Measurements from ENCODE around the gene CATSPER3. TPM values are rescaled to one million over a fixed set of nuclear protein-coding genes. Genes with fewer than 3 reads are reported as not detected.
A peak's percentile ranks its signal among the peaks of the same experiment; 100 is the strongest.

Gene CATSPER3
- total RNA-seq, 1 experiment from 2014 or later = 0.50 TPM

GRCh38 chr5:135040333-135041144, 72.8 kb downstream of the CATSPER3 start:
- DNase-seq = peak; percentile 66
- no peak overlapping the region for H2BK5ac ChIP-seq (ENCODE audit: insufficient read length, low read length)
- no peak overlapping the region for H3T11ph ChIP-seq (ENCODE audit: low read length)
- peaks cover 6% of the 10 kb centered on the region for H3K23me2 ChIP-seq (ENCODE audit: insufficient read length, low read depth, low read length, poor library complexity, severe bottlenecking)
- no peak overlapping the region for H4K91ac ChIP-seq (ENCODE audit: insufficient read length, low read depth, low read length)
- Mint-ChIP-seq H3K4me3 (peak overlapping the region in 1 of 2 experiments; percentile 80; a peak in 3 of 5 replicates), H3K9me3 (peaks cover 0 to 5% of the 10 kb centered on the region in 2 experiments; a peak in 3 of 5 replicates), H3K27me3 (ENCODE audit: low read depth) (peaks cover 98% of the 10 kb centered on the region), H3K27ac (no peak overlapping the region), H3K4me1 (peaks cover 2 to 7% of the 10 kb centered on the region in 2 experiments; a peak in 2 of 4 replicates), H3K36me3 (ENCODE audit: insufficient read depth in 1 of 3, low read depth in 3 of 3) (no peaks in the 10 kb centered on the region; a peak in 1 of 7 replicates)
- H2BK12ac ChIP-seq (ENCODE audit: insufficient read length, low read depth, low read length) = no peak overlapping the region
- no peak overlapping the region for H3K56ac ChIP-seq (ENCODE audit: insufficient read length, low read depth, low read length)
- no peak overlapping the region for H4K8ac ChIP-seq (replicated peaks; ENCODE audit: insufficient read length, low read depth, low read length)
- no peaks in the 10 kb centered on the region for H3K9me3 ChIP-seq (ENCODE audit: control insufficient read depth, low read depth, low read length)
- H2AFZ ChIP-seq (ENCODE audit: low read length) = no peak overlapping the region
- TF ChIP-seq CTCF (conservative IDR thresholded peaks at IDR 0.05) = no peak
- H3K9ac ChIP-seq (ENCODE audit: extremely low read depth, insufficient read length, low read length) = no peak overlapping the region
- no peak overlapping the region for H2BK15ac ChIP-seq (ENCODE audit: low read depth, low read length)
- H3K14ac ChIP-seq (ENCODE audit: insufficient read depth, low read length) = no peak overlapping the region
- no peak overlapping the region for H4K5ac ChIP-seq (ENCODE audit: insufficient read length, low read depth, low read length)
- H2BK20ac ChIP-seq (ENCODE audit: low read depth, low read length, poor library complexity, severe bottlenecking) = no peak overlapping the region
- H3K79me2 ChIP-seq (ENCODE audit: insufficient read depth, low read length) = no peaks in the 10 kb centered on the region
- peak overlapping the region; percentile 47 for H3K4me2 ChIP-seq (ENCODE audit: insufficient read depth, insufficient read length, low read length)
- WGBS (ENCODE audit: extremely low coverage, insufficient read length, low lambda C conversion rate) = no CpG with 5 or more reads among the region's 51 CpGs
- no peak overlapping the region for H3K27ac ChIP-seq (ENCODE audit: insufficient read length, low read depth, low read length)
- no peak overlapping the region for H3K4ac ChIP-seq (ENCODE audit: low read depth, low read length)
- H3K4me1 ChIP-seq (ENCODE audit: insufficient read depth, low read length) = no peaks in the 10 kb centered on the region
- H3K79me1 ChIP-seq (ENCODE audit: insufficient read depth, low read depth, low read length, poor library complexity, severe bottlenecking) = no peaks in the 10 kb centered on the region
- H2BK120ac ChIP-seq (ENCODE audit: low read depth, low read length, poor library complexity, severe bottlenecking) = no peak overlapping the region
- H2AK5ac ChIP-seq (ENCODE audit: insufficient read length, low read length) = no peak overlapping the region
- peaks cover 85% of the 10 kb centered on the region for H3K27me3 ChIP-seq (ENCODE audit: insufficient read depth, low read length)
- no peak overlapping the region for H3K23ac ChIP-seq (ENCODE audit: insufficient read length, low read depth, low read length)
- H4K20me1 ChIP-seq (ENCODE audit: control insufficient read depth, insufficient read depth, insufficient read length) = no peaks in the 10 kb centered on the region
- no peak overlapping the region for H3K18ac ChIP-seq (ENCODE audit: insufficient read length, low read depth, low read length)

Measured in H9 (cell line).